Measurements from ENCODE around the gene WIPF1. TPM values are rescaled to one million over a fixed set of nuclear protein-coding genes. Genes with fewer than 3 reads are reported as not detected.

The WIPF1 gene
- polyA plus RNA-seq, 1 of the 3 experiments (the other 2 are of a cell fraction) = 56.7 TPM

GRCh38 chr2:174570318-174570958 lies 27.2 kb downstream of the WIPF1 start:
- no peak overlapping the region for H3K9ac ChIP-seq
- no peaks in the 10 kb centered on the region for H3K27me3 ChIP-seq (ENCODE audit: insufficient read depth)
- no peaks in the 10 kb centered on the region for H3K9me2 ChIP-seq
- TF ChIP-seq USF1 (IDR thresholded peaks at IDR 0.05; ENCODE audit: borderline replicate concordance, low read depth) (no peak), ELF1 (IDR thresholded peaks at IDR 0.05) (no peak), EZH2phosphoT487 (IDR thresholded peaks at IDR 0.05; ENCODE audit: borderline replicate concordance, low read depth) (no peak), CHD2 (IDR thresholded peaks at IDR 0.05; ENCODE audit: low read length, partially characterized antibody) (no peak), TCF12 (IDR thresholded peaks at IDR 0.05) (no peak)
- no peaks in the 10 kb centered on the region for H3K79me2 ChIP-seq (ENCODE audit: insufficient read depth)
- no peaks in the 10 kb centered on the region for H4K20me1 ChIP-seq (ENCODE audit: insufficient read depth)
- no peak overlapping the region for H2AFZ ChIP-seq (ENCODE audit: low read depth)
- ChIA-PET POLR2A (no interaction called here), CTCF (interaction anchor here (1.4 to 3.0 kb wide), 3 partner anchors 23 to 127 kb away, joined by 3 to 9 read pairs (median 6); no protein-coding TSS in a partner anchor)
- no peaks in the 10 kb centered on the region for H3F3A ChIP-seq (replicated peaks; ENCODE audit: insufficient read depth)
- no peak for DNase-seq
- no peak overlapping the region for H3K27ac ChIP-seq (ENCODE audit: low read depth in 2 of 2, low read length in 1 of 2)
- no peaks in the 10 kb centered on the region for H3K9me3 ChIP-seq
- peaks cover 0 to 6% of the 10 kb centered on the region in 2 experiments; a peak in 1 of 4 replicates for H3K4me1 ChIP-seq (ENCODE audit: control insufficient read depth in 1 of 2, insufficient read depth in 2 of 2, low read depth in 1 of 2, low read length in 1 of 2)
- peaks cover 61 to 84% of the 10 kb centered on the region in 2 experiments for H3K36me3 ChIP-seq (replicated peaks in 1 of 2; ENCODE audit: control insufficient read depth in 1 of 2, insufficient read depth in 2 of 2, low read length in 1 of 2)
- 94% methylated on average over 8 of the region's 8 CpGs for WGBS (ENCODE audit: low lambda C conversion rate)
- no peak overlapping the region for H3K4me2 ChIP-seq
- no peak overlapping the region for H3K4me3 ChIP-seq (ENCODE audit: low read depth in 2 of 2, low read length in 1 of 2)

DNA sequence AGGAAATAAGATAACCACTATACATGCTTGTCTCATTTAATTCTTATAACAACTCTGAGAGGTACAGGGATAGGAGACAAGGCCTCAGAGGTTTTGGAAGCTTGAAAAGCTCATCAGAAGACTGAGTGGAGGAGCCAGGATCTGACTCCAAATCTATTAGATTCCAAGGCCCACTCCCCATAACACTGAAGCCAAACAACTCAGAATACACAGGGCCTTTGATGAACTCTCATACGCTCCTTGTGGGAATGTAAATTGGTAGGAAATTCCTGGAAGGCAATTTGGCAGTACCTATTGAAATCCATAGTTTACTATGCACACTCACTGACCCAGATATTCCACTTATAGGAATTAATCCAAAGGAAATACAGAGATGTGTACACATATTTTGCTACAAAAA lies 27.9 kb downstream of the WIPF1 start:
- 0% methylated on average over 1 of the region's 1 CpG for WGBS (ENCODE audit: low lambda C conversion rate)
- ChIA-PET POLR2A (no interaction called here), CTCF (interaction anchor here (1.4 to 3.0 kb wide), 3 partner anchors 22 to 127 kb away, joined by 3 to 9 read pairs (median 6); no protein-coding TSS in a partner anchor)
- Histone ChIP-seq H3K4me2 (no peak overlapping the region), H3K79me2 (ENCODE audit: insufficient read depth) (no peaks in the 10 kb centered on the region), H2AFZ (ENCODE audit: low read depth) (no peak overlapping the region), H3K27me3 (ENCODE audit: insufficient read depth) (no peaks in the 10 kb centered on the region), H3K36me3 (replicated peaks in 1 of 2; ENCODE audit: control insufficient read depth in 1 of 2, insufficient read depth in 2 of 2, low read length in 1 of 2) (peaks cover 64 to 81% of the 10 kb centered on the region in 2 experiments), H4K20me1 (ENCODE audit: insufficient read depth) (no peaks in the 10 kb centered on the region), H3K4me3 (ENCODE audit: low read depth in 2 of 2, low read length in 1 of 2) (no peak overlapping the region), H3K9me2 (no peaks in the 10 kb centered on the region), H3K9me3 (no peaks in the 10 kb centered on the region), H3F3A (replicated peaks; ENCODE audit: insufficient read depth) (no peaks in the 10 kb centered on the region), H3K27ac (ENCODE audit: low read depth in 2 of 2, low read length in 1 of 2) (no peak overlapping the region; a peak in 1 of 4 replicates), H3K9ac (no peak overlapping the region), H3K4me1 (ENCODE audit: control insufficient read depth in 1 of 2, insufficient read depth in 2 of 2, low read depth in 1 of 2, low read length in 1 of 2) (peaks cover 0 to 6% of the 10 kb centered on the region in 2 experiments; a peak in 1 of 4 replicates)
- no peak for DNase-seq
- TF ChIP-seq, protein P1, sequence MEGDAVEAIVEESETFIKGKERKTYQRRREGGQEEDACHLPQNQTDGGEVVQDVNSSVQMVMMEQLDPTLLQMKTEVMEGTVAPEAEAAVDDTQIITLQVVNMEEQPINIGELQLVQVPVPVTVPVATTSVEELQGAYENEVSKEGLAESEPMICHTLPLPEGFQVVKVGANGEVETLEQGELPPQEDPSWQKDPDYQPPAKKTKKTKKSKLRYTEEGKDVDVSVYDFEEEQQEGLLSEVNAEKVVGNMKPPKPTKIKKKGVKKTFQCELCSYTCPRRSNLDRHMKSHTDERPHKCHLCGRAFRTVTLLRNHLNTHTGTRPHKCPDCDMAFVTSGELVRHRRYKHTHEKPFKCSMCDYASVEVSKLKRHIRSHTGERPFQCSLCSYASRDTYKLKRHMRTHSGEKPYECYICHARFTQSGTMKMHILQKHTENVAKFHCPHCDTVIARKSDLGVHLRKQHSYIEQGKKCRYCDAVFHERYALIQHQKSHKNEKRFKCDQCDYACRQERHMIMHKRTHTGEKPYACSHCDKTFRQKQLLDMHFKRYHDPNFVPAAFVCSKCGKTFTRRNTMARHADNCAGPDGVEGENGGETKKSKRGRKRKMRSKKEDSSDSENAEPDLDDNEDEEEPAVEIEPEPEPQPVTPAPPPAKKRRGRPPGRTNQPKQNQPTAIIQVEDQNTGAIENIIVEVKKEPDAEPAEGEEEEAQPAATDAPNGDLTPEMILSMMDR (IDR thresholded peaks at IDR 0.05) = no peak
- TF ChIP-seq GATA2 (CRISPR knock-in tag; IDR thresholded peaks at IDR 0.05) (no peak), TAF1 (IDR thresholded peaks at IDR 0.05; ENCODE audit: borderline replicate concordance, low read depth, low read length) (no peak), MEF2A (IDR thresholded peaks at IDR 0.05; ENCODE audit: borderline replicate concordance, low read depth) (no peak), ZBTB33 (IDR thresholded peaks at IDR 0.05; ENCODE audit: borderline replicate concordance, low read depth) (no peak), MAX (IDR thresholded peaks at IDR 0.05; ENCODE audit: low read depth) (no peak), RFX5 (IDR thresholded peaks at IDR 0.05; ENCODE audit: low read length) (no peak), REST (IDR thresholded peaks at IDR 0.05; ENCODE audit: low read depth, low read length) (no peak), FOXJ3 (CRISPR knock-in tag; IDR thresholded peaks at IDR 0.05) (no peak), TCF12 (IDR thresholded peaks at IDR 0.05) (no peak), EP300 (IDR thresholded peaks at IDR 0.05; ENCODE audit: borderline replicate concordance in 1 of 2, low read depth in 1 of 2, low read length in 1 of 2) (no peak), ELF1 (IDR thresholded peaks at IDR 0.05) (no peak), FOXM1 (IDR thresholded peaks at IDR 0.05; ENCODE audit: low read depth) (no peak)
- TF ChIP-seq, protein P2, sequence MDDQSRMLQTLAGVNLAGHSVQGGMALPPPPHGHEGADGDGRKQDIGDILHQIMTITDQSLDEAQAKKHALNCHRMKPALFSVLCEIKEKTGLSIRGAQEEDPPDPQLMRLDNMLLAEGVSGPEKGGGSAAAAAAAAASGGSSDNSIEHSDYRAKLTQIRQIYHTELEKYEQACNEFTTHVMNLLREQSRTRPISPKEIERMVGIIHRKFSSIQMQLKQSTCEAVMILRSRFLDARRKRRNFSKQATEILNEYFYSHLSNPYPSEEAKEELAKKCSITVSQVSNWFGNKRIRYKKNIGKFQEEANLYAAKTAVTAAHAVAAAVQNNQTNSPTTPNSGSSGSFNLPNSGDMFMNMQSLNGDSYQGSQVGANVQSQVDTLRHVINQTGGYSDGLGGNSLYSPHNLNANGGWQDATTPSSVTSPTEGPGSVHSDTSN (IDR thresholded peaks at IDR 0.05) = no peak
